ENCODE results near the gene CKS1B. TPM values are rescaled to one million over a fixed set of nuclear protein-coding genes. Genes with fewer than 3 reads are reported as not detected.

The CKS1B gene
- total and polyA plus RNA-seq, 10 donors = 15.7 to 51.5 (median 27.5) TPM

DNA sequence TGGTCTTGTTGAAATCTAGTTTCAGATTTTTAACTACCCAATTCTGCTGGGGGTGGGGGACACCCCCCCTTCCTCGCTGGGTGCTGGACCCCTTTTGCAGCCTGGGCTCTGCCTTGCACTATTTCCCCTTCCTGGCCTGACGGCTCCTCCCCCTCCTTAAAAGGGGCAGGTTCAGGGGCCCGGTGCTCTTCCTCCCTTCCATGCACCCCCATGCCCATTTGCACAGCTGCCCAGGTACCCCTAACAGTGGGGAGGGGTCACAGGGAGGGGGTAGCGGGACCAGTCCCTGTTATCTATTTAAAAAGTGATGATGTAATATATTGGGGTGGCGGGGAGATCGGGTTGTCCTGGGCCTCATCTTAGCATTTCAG is 43.5 kb downstream of the CKS1B start:
- 33 to 46% (median 34%) methylated on average over 6 of the region's 6 CpGs for WGBS, 5 donors
- Histone ChIP-seq H3K4me1 (peaks cover 32 to 76% (median 66%) of the 10 kb centered on the region in 6 donors), H3K9me3 (no peaks in the 10 kb centered on the region), H3K27ac (peak overlapping the region; percentile 78 to 99 (median 87)), H3K36me3 (peaks cover 0 to 34% (median 19%) of the 10 kb centered on the region in 6 donors), H3K27me3 (replicated peaks in 1 of 7) (no peaks in the 10 kb centered on the region), H3K4me3 (peak overlapping the region; percentile 24 to 72 (median 38))
- no peak for TF ChIP-seq POLR2AphosphoS5 (IDR thresholded peaks at IDR 0.05)
- TF ChIP-seq, protein P1, sequence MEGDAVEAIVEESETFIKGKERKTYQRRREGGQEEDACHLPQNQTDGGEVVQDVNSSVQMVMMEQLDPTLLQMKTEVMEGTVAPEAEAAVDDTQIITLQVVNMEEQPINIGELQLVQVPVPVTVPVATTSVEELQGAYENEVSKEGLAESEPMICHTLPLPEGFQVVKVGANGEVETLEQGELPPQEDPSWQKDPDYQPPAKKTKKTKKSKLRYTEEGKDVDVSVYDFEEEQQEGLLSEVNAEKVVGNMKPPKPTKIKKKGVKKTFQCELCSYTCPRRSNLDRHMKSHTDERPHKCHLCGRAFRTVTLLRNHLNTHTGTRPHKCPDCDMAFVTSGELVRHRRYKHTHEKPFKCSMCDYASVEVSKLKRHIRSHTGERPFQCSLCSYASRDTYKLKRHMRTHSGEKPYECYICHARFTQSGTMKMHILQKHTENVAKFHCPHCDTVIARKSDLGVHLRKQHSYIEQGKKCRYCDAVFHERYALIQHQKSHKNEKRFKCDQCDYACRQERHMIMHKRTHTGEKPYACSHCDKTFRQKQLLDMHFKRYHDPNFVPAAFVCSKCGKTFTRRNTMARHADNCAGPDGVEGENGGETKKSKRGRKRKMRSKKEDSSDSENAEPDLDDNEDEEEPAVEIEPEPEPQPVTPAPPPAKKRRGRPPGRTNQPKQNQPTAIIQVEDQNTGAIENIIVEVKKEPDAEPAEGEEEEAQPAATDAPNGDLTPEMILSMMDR (IDR thresholded peaks at IDR 0.05 in 8 of 11, conservative IDR thresholded peaks at IDR 0.05 in 3 of 11) = no peak
- no peak for TF ChIP-seq POLR2A (IDR thresholded peaks at IDR 0.05)
- intact Hi-C loops (cut with DNase I; ENCODE audit: low total_unique reads) = no loop called here
- DNase-seq = peak; percentile 82

- Histone ChIP-seq H3K27ac (peak overlapping the region in 3 of 8 donors; percentile 88 to 99 (median 95)), H3K4me1 (peaks cover 25 to 69% (median 58%) of the 10 kb centered on the region in 6 donors), H3K27me3 (replicated peaks in 1 of 7) (no peaks in the 10 kb centered on the region), H3K9me3 (no peaks in the 10 kb centered on the region), H3K36me3 (peaks cover 0 to 32% (median 19%) of the 10 kb centered on the region in 6 donors), H3K4me3 (no peak overlapping the region)
- TF ChIP-seq, protein P1 (IDR thresholded peaks at IDR 0.05 in 8 of 11, conservative IDR thresholded peaks at IDR 0.05 in 3 of 11) = no peak
- TF ChIP-seq POLR2A (IDR thresholded peaks at IDR 0.05) = no peak
- no peak for TF ChIP-seq POLR2AphosphoS5 (IDR thresholded peaks at IDR 0.05)
- 78 to 86% (median 84%) methylated on average over 8 of the region's 8 CpGs for WGBS, 5 donors
- intact Hi-C loops (cut with DNase I; ENCODE audit: low total_unique reads) = no loop called here
- no peak for DNase-seq
These were observed 44.3 kb downstream of the CKS1B start for GRCh38 chr1:155018617-155019348.

DNA sequence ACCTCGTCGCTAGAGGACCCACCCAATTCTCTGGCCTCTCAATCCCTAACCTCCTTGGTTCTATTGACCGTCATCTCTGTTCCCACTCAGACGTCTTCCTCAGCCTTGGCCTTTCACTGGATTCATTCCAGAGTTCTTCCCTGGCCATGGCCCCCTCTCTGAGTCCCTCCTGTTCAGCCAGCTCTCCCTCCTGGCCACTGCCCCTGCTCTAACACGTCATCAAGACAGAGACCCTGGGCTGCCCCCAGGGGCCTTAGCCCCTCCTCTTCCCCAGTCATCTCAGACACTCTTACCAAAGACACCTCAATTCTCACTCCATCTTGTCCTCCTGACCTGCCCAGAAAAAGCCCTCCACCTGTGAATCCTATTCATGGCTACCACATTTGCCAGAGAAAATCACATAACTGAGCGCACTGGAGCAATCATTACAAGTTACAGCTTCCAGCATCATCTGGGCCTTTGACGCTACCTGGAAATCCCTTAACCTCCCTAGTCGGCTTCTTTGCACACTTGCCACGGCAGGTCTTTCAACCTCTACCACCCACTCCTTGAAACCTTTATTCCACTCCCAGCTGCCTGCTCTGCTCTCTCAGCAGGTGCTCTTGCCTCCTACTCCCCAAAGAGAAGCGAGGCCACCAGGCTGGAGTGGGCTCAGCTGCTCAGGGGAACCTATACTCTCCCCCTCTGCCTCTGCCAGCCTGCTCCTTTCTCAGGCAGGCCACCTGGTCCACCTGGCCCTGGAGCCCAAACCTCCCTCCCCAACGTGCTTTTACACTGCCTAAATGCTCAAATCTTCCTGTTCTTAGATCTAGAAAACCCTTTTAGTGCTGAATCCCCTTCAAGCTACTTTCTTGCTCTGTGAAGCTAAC is 45.1 kb downstream of the CKS1B start:
- intact Hi-C loops (cut with DNase I; ENCODE audit: low total_unique reads) = no loop called here
- no peak overlapping the region for H3K4me3 ChIP-seq

More for the DNA sequence above, 45.1 kb downstream of the CKS1B start:
- no peaks in the 10 kb centered on the region for H3K27me3 ChIP-seq (replicated peaks in 1 of 7)
- H3K9me3 ChIP-seq = no peaks in the 10 kb centered on the region
- peak overlapping the region in 2 of 8 donors; percentile 11 to 99 for H3K27ac ChIP-seq
- TF ChIP-seq, protein P1 (IDR thresholded peaks at IDR 0.05 in 8 of 11, conservative IDR thresholded peaks at IDR 0.05 in 3 of 11) = no peak
- TF ChIP-seq POLR2AphosphoS5 (IDR thresholded peaks at IDR 0.05) (no peak), POLR2A (IDR thresholded peaks at IDR 0.05) (no peak)
- peaks cover 22 to 61% (median 50%) of the 10 kb centered on the region in 6 donors for H3K4me1 ChIP-seq
- DNase-seq = no peak
- H3K36me3 ChIP-seq = peaks cover 0 to 24% (median 14%) of the 10 kb centered on the region in 6 donors
- WGBS, 5 donors = 76 to 83% (median 77%) methylated on average over 11 of the region's 11 CpGs

Data from spleen (tissue), 11 donors.